MM.1S (cell line): ENCODE measurements around the gene TACC2.

Experiments used
- CTCF ChIP-seq: fragments of 300-600 bp; sonication (generic); IDR thresholded peaks from 2 replicates; pipeline ENCODE4 v1.5.1; 2016; ENCODE audit warnings: antibody characterized with exemption, low read length, mixed read lengths
- EZH2phosphoT487 ChIP-seq: fragments of 300-600 bp; sonication (generic); IDR thresholded peaks from 2 replicates; pipeline ENCODE4 v1.6.1; 2018; ENCODE audit warnings: antibody characterized with exemption, low read length

- TF ChIP-seq CTCF (no peak), EZH2phosphoT487 (no peak)
Measured at GRCh38 chr10:122018951-122019413, 30.0 kb downstream of the TACC2 start.
